Adrenal gland (tissue), 12 donors: Measurements from ENCODE around the gene GFRA1. TPM values are rescaled to one million over a fixed set of nuclear protein-coding genes. Genes with fewer than 3 reads are reported as not detected.

Experiments used
- DNase-seq, 7 donors: peaks; one replicate each; pipeline ENCODE4 v3.0.0-alpha.2; 2019 to 2020
- H3K27ac ChIP-seq, 5 donors: fragments of 200-600 bp; sonication (generic) in 4 of 5; 1 replicate in 3 of 5; 2 replicates in 2 of 5; pipeline versions ENCODE4 v1.5.1 to v1.8.0; 2016 to 2020; ENCODE audit warnings: mild to moderate bottlenecking in 1 of 5
- H3K27me3 ChIP-seq: fragments of 200-600 bp; 2 replicates; pipeline ENCODE4 v1.8.0; 2021
- H3K36me3 ChIP-seq, 2 donors: fragments of 200-600 bp; replicated peaks in 1 of 2; 1 replicate in 1 of 2; 2 replicates in 1 of 2; pipeline versions ENCODE4 v1.5.1 to v1.8.0; 2018 to 2022
- H3K4me1 ChIP-seq, 2 donors: fragments of 200-600 bp; replicated peaks in 1 of 2; 1 replicate in 1 of 2; 2 replicates in 1 of 2; pipeline versions ENCODE4 v1.5.1 to v1.8.0; 2018 to 2021
- H3K4me3 ChIP-seq, 4 donors: fragments of 200-600 bp; sonication (generic) in 3 of 4; one replicate each; pipeline ENCODE4 v1.5.1; 2016 to 2018
- H3K9me3 ChIP-seq, 3 donors: fragments of 200-600 bp; sonication (generic) in 1 of 3; replicated peaks in 1 of 3; 1 replicate in 2 of 3; 2 replicates in 1 of 3; pipeline versions ENCODE4 v1.5.1 to v1.8.0; 2016 to 2021
- POLR2A ChIP-seq, 2 donors: fragments of 450-650 bp; IDR thresholded peaks; one replicate each; pipeline ENCODE4 v1.6.1; 2017; ENCODE audit warnings: antibody characterized with exemption in 2 of 2, mild to moderate bottlenecking in 2 of 2, moderate library complexity in 1 of 2
- WGBS, 4 donors: extraction: QIAGEN DNeasy Blood & Tissue Kit in 2 of 4; methylation state at CpG; one replicate each; pipeline versions ENCODE4 v1.1.5 to v1.1.7; 2013 to 2017; 5-methylcytosine and 5-hydroxymethylcytosine counted together
- intact Hi-C, 2 donors: fragments of 100-400 bp; cut with DNase I; formaldehyde crosslinking; loops; one replicate each; pipeline versions ENCODE4 v1.14.1 to v1.15.0; 2022 to 2023
- polyA plus RNA-seq, 3 donors: library from polyadenylated mRNA; stranded (reverse); fragments of 200-250 nt in 2 of 3; fragments of 350-450 nt in 1 of 3; fragmentation: Illumina TruSeq in 1 of 3; extraction: RNeasy Lipid Tissue Mini Kit (QIAGEN cat#74804) in 1 of 3; gene quantifications; one replicate each; pipeline ENCODE4 v1.2.3, GENCODE V29; 2013 to 2014
- total RNA-seq, 9 donors: library from RNA; depleted of rRNA in 4 of 9; stranded (reverse); fragments of >200 nt in 4 of 9; fragments of 120-200 nt in 1 of 9; fragmentation: NEBNext Ultra II Directional in 1 of 9; extraction: Animal tissue kit (Norgen Biotek cat#: 25700) in 1 of 9; gene quantifications; one replicate each; pipeline versions ENCODE4 v1.1.0 to v1.2.4, GENCODE V29; 2013 to 2023
- TF ChIP-seq, protein P1 (sequence below), 6 experiments: fragments of 450-650 bp in 4 of 6; fragments of 200-600 bp in 2 of 6; sonication (generic) in 1 of 6; IDR thresholded peaks; 1 replicate in 5 of 6; 2 replicates in 1 of 6; pipeline versions ENCODE4 v1.5.1 to v1.8.0; 2016 to 2021; ENCODE audit warnings: antibody characterized with exemption in 6 of 6, mild to moderate bottlenecking in 2 of 6, moderate library complexity in 1 of 6
- donor health status: healthy with polysubstance abuse.
- donor health status: Bipolar disorder and iron deficiency.
- donor health status: DM: yes; HTN: yes; CAD: no.
- donor health status: DM: no; HTN: no; CAD: no.
- donor health status: DM: no; HTN: no; CAD: no.
- donor health status: DM: yes; HTN: yes; CAD: no.

GFRA1 gene
- total and polyA plus RNA-seq, 12 donors, result 0.61 to 12.9 (median 2.6) TPM

GRCh38 chr10:116079355-116079754 lies 193.7 kb downstream of the GFRA1 start:
- intact Hi-C loops, result no loop called here
- WGBS, 4 donors, result 81 to 94% (median 88%) methylated on average over 9 of the region's 9 CpGs
- Histone ChIP-seq H3K4me1 (no peaks in the 10 kb centered on the region), H3K27ac (no peak overlapping the region), H3K36me3 (no peaks in the 10 kb centered on the region), H3K27me3 (no peaks in the 10 kb centered on the region), H3K4me3 (no peak overlapping the region), H3K9me3 (no peaks in the 10 kb centered on the region)
- TF ChIP-seq, protein P1, sequence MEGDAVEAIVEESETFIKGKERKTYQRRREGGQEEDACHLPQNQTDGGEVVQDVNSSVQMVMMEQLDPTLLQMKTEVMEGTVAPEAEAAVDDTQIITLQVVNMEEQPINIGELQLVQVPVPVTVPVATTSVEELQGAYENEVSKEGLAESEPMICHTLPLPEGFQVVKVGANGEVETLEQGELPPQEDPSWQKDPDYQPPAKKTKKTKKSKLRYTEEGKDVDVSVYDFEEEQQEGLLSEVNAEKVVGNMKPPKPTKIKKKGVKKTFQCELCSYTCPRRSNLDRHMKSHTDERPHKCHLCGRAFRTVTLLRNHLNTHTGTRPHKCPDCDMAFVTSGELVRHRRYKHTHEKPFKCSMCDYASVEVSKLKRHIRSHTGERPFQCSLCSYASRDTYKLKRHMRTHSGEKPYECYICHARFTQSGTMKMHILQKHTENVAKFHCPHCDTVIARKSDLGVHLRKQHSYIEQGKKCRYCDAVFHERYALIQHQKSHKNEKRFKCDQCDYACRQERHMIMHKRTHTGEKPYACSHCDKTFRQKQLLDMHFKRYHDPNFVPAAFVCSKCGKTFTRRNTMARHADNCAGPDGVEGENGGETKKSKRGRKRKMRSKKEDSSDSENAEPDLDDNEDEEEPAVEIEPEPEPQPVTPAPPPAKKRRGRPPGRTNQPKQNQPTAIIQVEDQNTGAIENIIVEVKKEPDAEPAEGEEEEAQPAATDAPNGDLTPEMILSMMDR (IDR thresholded peaks at IDR 0.05), result no peak
- no peak for TF ChIP-seq POLR2A (IDR thresholded peaks at IDR 0.05)
- DNase-seq, result no peak

DNA sequence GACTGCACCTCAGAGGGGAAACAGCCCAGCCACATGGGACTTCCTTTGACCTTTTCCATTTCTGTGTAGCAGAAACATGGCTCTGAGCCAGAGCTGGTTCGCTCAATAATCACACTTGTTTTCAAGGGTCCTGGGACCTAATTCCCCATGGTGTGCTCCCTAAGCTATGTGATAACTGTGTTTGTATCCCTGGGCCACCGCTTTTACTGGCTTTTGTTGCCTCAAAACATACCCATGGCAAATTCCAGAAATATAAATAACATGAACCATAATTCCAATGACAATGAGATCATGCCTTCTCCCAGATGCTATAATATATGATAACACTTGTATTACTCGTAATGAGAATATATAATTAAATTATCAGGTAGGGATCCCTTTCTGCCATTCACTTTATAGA lies 196.4 kb downstream of the GFRA1 start:
- H3K4me1 ChIP-seq, result no peaks in the 10 kb centered on the region
- no peaks in the 10 kb centered on the region for H3K27me3 ChIP-seq
- TF ChIP-seq, protein P1 (IDR thresholded peaks at IDR 0.05), result no peak
- no peak for TF ChIP-seq POLR2A (IDR thresholded peaks at IDR 0.05)
- no peaks in the 10 kb centered on the region for H3K36me3 ChIP-seq
- H3K9me3 ChIP-seq, result no peaks in the 10 kb centered on the region
- no peak overlapping the region for H3K4me3 ChIP-seq
- intact Hi-C loops, result no loop called here
- no peak for DNase-seq
- H3K27ac ChIP-seq, result no peak overlapping the region
- 71 to 84% (median 81%) methylated on average over 3 of the region's 3 CpGs for WGBS, 4 donors

DNA sequence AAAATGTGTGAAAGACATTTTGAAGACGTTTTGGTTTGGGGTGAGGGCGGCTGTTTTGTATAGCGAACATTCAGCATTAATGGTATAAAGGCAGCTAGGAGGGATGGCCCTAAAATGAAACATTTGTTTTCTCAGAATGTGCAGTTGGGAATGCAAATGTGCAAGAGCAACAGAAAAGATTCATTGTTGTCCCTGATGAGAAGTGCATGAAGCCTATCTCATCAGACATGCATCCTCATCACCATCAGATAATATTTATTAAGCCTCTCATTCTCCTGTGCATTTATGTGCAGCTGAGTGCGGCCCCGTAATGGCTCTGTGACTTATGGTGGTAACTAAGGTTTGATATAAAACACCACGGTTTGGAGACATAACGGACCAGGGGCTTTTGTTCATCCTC lies 199.5 kb downstream of the GFRA1 start:
- no peak for DNase-seq
- no peak overlapping the region for H3K27ac ChIP-seq
- H3K9me3 ChIP-seq, result no peaks in the 10 kb centered on the region

GRCh38 chr10:116073001-116073400 lies 200.0 kb downstream of the GFRA1 start:
- intact Hi-C loops, result no loop called here
- Histone ChIP-seq H3K27ac (no peak overlapping the region), H3K4me1 (no peaks in the 10 kb centered on the region)

More for the DNA sequence above, 199.5 kb downstream of the GFRA1 start:
- no peaks in the 10 kb centered on the region for H3K4me1 ChIP-seq
- no peaks in the 10 kb centered on the region for H3K36me3 ChIP-seq
- no peak overlapping the region for H3K4me3 ChIP-seq
- WGBS, 4 donors, result 70 to 85% (median 74%) methylated on average over 7 of the region's 7 CpGs
- H3K27me3 ChIP-seq, result no peaks in the 10 kb centered on the region
- TF ChIP-seq, protein P1 (IDR thresholded peaks at IDR 0.05), result no peak
- no peak for TF ChIP-seq POLR2A (IDR thresholded peaks at IDR 0.05)
- intact Hi-C loops, result no loop called here

More at GRCh38 chr10:116073001-116073400, 200.0 kb downstream of the GFRA1 start:
- DNase-seq, result no peak
- no peaks in the 10 kb centered on the region for H3K27me3 ChIP-seq
- H3K4me3 ChIP-seq, result no peak overlapping the region
- TF ChIP-seq, protein P1 (IDR thresholded peaks at IDR 0.05), result no peak
- TF ChIP-seq POLR2A (IDR thresholded peaks at IDR 0.05), result no peak
- WGBS, 4 donors, result 72 to 82% (median 76%) methylated on average over 5 of the region's 5 CpGs
- H3K9me3 ChIP-seq, result no peaks in the 10 kb centered on the region
- no peaks in the 10 kb centered on the region for H3K36me3 ChIP-seq
